Upper lobe of left lung (tissue), 6 donors: ENCODE measurements around the gene ACBD6. TPM values are rescaled to one million over a fixed set of nuclear protein-coding genes. Genes with fewer than 3 reads are reported as not detected.

Experiments
- ATAC-seq, 2 donors: fragments of 200-7000 bp; cut with Tn5 transposase; one replicate each; pipeline ENCODE4 v1.9.1; 2022; ENCODE audit warnings: mild to moderate bottlenecking in 2 of 2, moderate library complexity in 2 of 2; ENCODE audit not compliant: low FRiP score in 2 of 2
- DNase-seq, 2 donors: peaks; one replicate each; pipeline ENCODE4 v3.0.0-alpha.2; 2019 to 2020
- H3K27ac ChIP-seq, 4 donors: fragments of 200-600 bp; sonication (generic); one replicate each; pipeline ENCODE4 v1.5.1; 2016 to 2019
- H3K27me3 ChIP-seq, 4 donors: fragments of 200-600 bp; sonication (generic); one replicate each; pipeline ENCODE4 v1.5.1; 2017 to 2019
- H3K36me3 ChIP-seq, 4 donors: fragments of 200-600 bp; sonication (generic); one replicate each; pipeline ENCODE4 v1.5.1; 2016 to 2019
- H3K4me1 ChIP-seq, 4 donors: fragments of 200-600 bp; sonication (generic); one replicate each; pipeline ENCODE4 v1.5.1; 2018 to 2019
- H3K4me3 ChIP-seq, 4 donors: fragments of 200-600 bp; sonication (generic); one replicate each; pipeline ENCODE4 v1.5.1; 2017 to 2019; ENCODE audit warnings: mild to moderate bottlenecking in 2 of 4, moderate library complexity in 1 of 4
- H3K9me3 ChIP-seq, 4 donors: fragments of 200-600 bp; sonication (generic); one replicate each; pipeline ENCODE4 v1.5.1; 2018 to 2019
- CTCF ChIP-seq, 6 experiments: fragments of 450-650 bp in 4 of 6; fragments of 200-600 bp in 2 of 6; sonication (generic) in 2 of 6; IDR thresholded peaks; one replicate each; pipeline ENCODE4 v1.5.1; 2016 to 2019; ENCODE audit warnings: antibody characterized with exemption in 6 of 6
- EP300 ChIP-seq, 4 donors: sonication (generic); formaldehyde crosslinking; IDR thresholded peaks; one replicate each; pipeline ENCODE4 v1.5.1; 2017; ENCODE audit warnings: antibody characterized with exemption in 4 of 4, control low read depth in 2 of 4
- POLR2A ChIP-seq, 4 donors: fragments of 450-650 bp; IDR thresholded peaks; one replicate each; pipeline ENCODE4 v1.5.1; 2016 to 2017; ENCODE audit warnings: antibody characterized with exemption in 4 of 4, mild to moderate bottlenecking in 2 of 4
- POLR2AphosphoS5 ChIP-seq, 2 donors: sonication (generic); formaldehyde crosslinking; IDR thresholded peaks; one replicate each; pipeline ENCODE4 v1.5.1; 2017; ENCODE audit warnings: antibody characterized with exemption in 2 of 2
- WGBS, 2 donors: methylation state at CpG; one replicate each; pipeline ENCODE4 v1.1.5; 2017 to 2018; 5-methylcytosine and 5-hydroxymethylcytosine counted together
- total RNA-seq, 6 donors: library from RNA; depleted of rRNA in 4 of 6; stranded (reverse); fragments of >200 nt in 4 of 6; gene quantifications; one replicate each; pipeline versions ENCODE4 v1.1.0 to v1.2.1, GENCODE V29; 2016 to 2021
- donor health status: DM: no; HTN: no; CAD: no; lungs with moderate emphysema.
- donor health status: DM: no; HTN: yes; CAD: no; lungs with severe emphysema.

Gene ACBD6
- total RNA-seq, 6 donors from 2014 or later = 24.9 to 72.3 (median 51.5) TPM

- no peaks in the 10 kb centered on the region for H3K36me3 ChIP-seq
- H3K4me3 ChIP-seq = no peak overlapping the region
- no peak overlapping the region for H3K27ac ChIP-seq
- no peak for TF ChIP-seq EP300 (IDR thresholded peaks at IDR 0.05)
- TF ChIP-seq POLR2A (IDR thresholded peaks at IDR 0.05) = no peak
- no peak for TF ChIP-seq CTCF (IDR thresholded peaks at IDR 0.05)
- TF ChIP-seq POLR2AphosphoS5 (IDR thresholded peaks at IDR 0.05) = no peak
- H3K4me1 ChIP-seq = no peaks in the 10 kb centered on the region
- DNase-seq = no peak
- ATAC-seq = no peak
- H3K9me3 ChIP-seq = no peaks in the 10 kb centered on the region
- WGBS, 2 donors = 85 to 87% methylated on average over 15 to 16 of the region's 16 CpGs
- H3K27me3 ChIP-seq = no peaks in the 10 kb centered on the region
Observed at GRCh38 chr1:180250883-180251509, 251.4 kb downstream of the ACBD6 start.

- no peak for DNase-seq
- Histone ChIP-seq H3K4me1 (no peaks in the 10 kb centered on the region), H3K27me3 (no peaks in the 10 kb centered on the region), H3K36me3 (no peaks in the 10 kb centered on the region), H3K4me3 (no peak overlapping the region), H3K9me3 (no peaks in the 10 kb centered on the region), H3K27ac (no peak overlapping the region)
- no peak for TF ChIP-seq POLR2AphosphoS5 (IDR thresholded peaks at IDR 0.05)
- no peak for TF ChIP-seq CTCF (IDR thresholded peaks at IDR 0.05)
- no peak for TF ChIP-seq EP300 (IDR thresholded peaks at IDR 0.05)
- no peak for TF ChIP-seq POLR2A (IDR thresholded peaks at IDR 0.05)
- 78 to 91% methylated on average over 7 of the region's 7 CpGs for WGBS, 2 donors
- ATAC-seq = no peak
Observed at GRCh38 chr1:180250499-180250770, 251.9 kb downstream of the ACBD6 start.

- no peaks in the 10 kb centered on the region for H3K4me1 ChIP-seq
- H3K27me3 ChIP-seq = no peaks in the 10 kb centered on the region
- H3K4me3 ChIP-seq = no peak overlapping the region
- no peak for DNase-seq
- 77 to 86% methylated on average over 13 of the region's 13 CpGs for WGBS, 2 donors
- H3K36me3 ChIP-seq = no peaks in the 10 kb centered on the region
- no peak overlapping the region for H3K27ac ChIP-seq
- no peaks in the 10 kb centered on the region for H3K9me3 ChIP-seq
- no peak for ATAC-seq
- TF ChIP-seq POLR2AphosphoS5 (IDR thresholded peaks at IDR 0.05) (no peak), POLR2A (IDR thresholded peaks at IDR 0.05) (no peak), CTCF (IDR thresholded peaks at IDR 0.05) (no peak), EP300 (IDR thresholded peaks at IDR 0.05) (no peak)
Observed at GRCh38 chr1:180249725-180250498, 252.5 kb downstream of the ACBD6 start.

- Histone ChIP-seq H3K27me3 (no peaks in the 10 kb centered on the region), H3K9me3 (no peaks in the 10 kb centered on the region), H3K4me3 (no peak overlapping the region), H3K27ac (no peak overlapping the region), H3K4me1 (no peaks in the 10 kb centered on the region), H3K36me3 (no peaks in the 10 kb centered on the region)
- ATAC-seq (no peak), DNase-seq (peak in 1 of 2 donors; percentile 69)
- WGBS, 2 donors = 68 to 72% methylated on average over 11 of the region's 11 CpGs
- no peak for TF ChIP-seq POLR2A (IDR thresholded peaks at IDR 0.05)
Observed at GRCh38 chr1:180248731-180249681, 253.4 kb downstream of the ACBD6 start.

- no peaks in the 10 kb centered on the region for H3K9me3 ChIP-seq
- H3K27me3 ChIP-seq = no peaks in the 10 kb centered on the region
- no peaks in the 10 kb centered on the region for H3K4me1 ChIP-seq
- H3K36me3 ChIP-seq = no peaks in the 10 kb centered on the region
- DNase-seq = no peak
- TF ChIP-seq POLR2AphosphoS5 (IDR thresholded peaks at IDR 0.05) (no peak), EP300 (IDR thresholded peaks at IDR 0.05) (no peak), CTCF (IDR thresholded peaks at IDR 0.05) (no peak), POLR2A (IDR thresholded peaks at IDR 0.05) (no peak)
- WGBS, 2 donors = 87 to 90% methylated on average over 1 to 7 of the region's 7 CpGs
- ATAC-seq = no peak
- no peak overlapping the region for H3K27ac ChIP-seq
- no peak overlapping the region for H3K4me3 ChIP-seq
Observed at GRCh38 chr1:180248176-180248575, 254.2 kb downstream of the ACBD6 start.
